HG02943 (cell line): ENCODE results near the gene USP4.
"Not testable (repeated sequence)": the region's sequence is repeated elsewhere in the genome, so short reads cannot be mapped to it uniquely, and the experiment has no call there.

ENCODE experiments used
- ATAC-seq: cut with Tn5 transposase; IDR thresholded peaks from one replicate; pipeline ENCODE4 v1.9.1; 2021; ENCODE audit warnings: mild to moderate bottlenecking, low read depth, moderate library complexity; ENCODE audit not compliant: unreplicated experiment

USP4 gene

GRCh38 chr3:49352890-49353421 is 13.1 kb upstream of the USP4 start:
- ATAC-seq: no peak

GRCh38 chr3:49352281-49352680 is 12.4 kb upstream of the USP4 start:
- no peak for ATAC-seq

- ATAC-seq: no peak
Observed at GRCh38 chr3:49351521-49352011, 11.7 kb upstream of the USP4 start.

- no peak for ATAC-seq
Observed at GRCh38 chr3:49349348-49350114, 9.7 kb upstream of the USP4 start.

- ATAC-seq: not testable (repeated sequence)
Observed at GRCh38 chr3:49348361-49348760, 8.5 kb upstream of the USP4 start.

- no peak for ATAC-seq
Observed at GRCh38 chr3:49346797-49347251, 7.0 kb upstream of the USP4 start.

- no peak for ATAC-seq
Observed at GRCh38 chr3:49343163-49343562, 3.3 kb upstream of the USP4 start.

GRCh38 chr3:49341996-49342395 is 2.1 kb upstream of the USP4 start:
- no peak for ATAC-seq

- no peak for ATAC-seq
Observed at GRCh38 chr3:49339581-49339940, 292 bp downstream of the USP4 start.

GRCh38 chr3:49333916-49334633 is 5.8 kb downstream of the USP4 start:
- no peak for ATAC-seq

- ATAC-seq: no peak
Observed at GRCh38 chr3:49333091-49333490, 6.8 kb downstream of the USP4 start.

- ATAC-seq: no peak
Observed at GRCh38 chr3:49329186-49329585, 10.7 kb downstream of the USP4 start.

- not testable (repeated sequence) for ATAC-seq
Observed at GRCh38 chr3:49328350-49328749, 11.5 kb downstream of the USP4 start.

- ATAC-seq: no peak
Observed at GRCh38 chr3:49327485-49327884, 12.4 kb downstream of the USP4 start.

GRCh38 chr3:49324768-49325167 is 15.1 kb downstream of the USP4 start:
- ATAC-seq: no peak

GRCh38 chr3:49316696-49317457 is 23.0 kb downstream of the USP4 start:
- ATAC-seq: no peak

- no peak for ATAC-seq
Observed at GRCh38 chr3:49313896-49314688, 25.8 kb downstream of the USP4 start.

- no peak for ATAC-seq
Observed at GRCh38 chr3:49311283-49311682, 28.6 kb downstream of the USP4 start.

- ATAC-seq: no peak
Observed at GRCh38 chr3:49310677-49311076, 29.2 kb downstream of the USP4 start.

GRCh38 chr3:49305608-49306007 is 34.2 kb downstream of the USP4 start:
- no peak for ATAC-seq
